ENCODE data around the gene FBF1.
"Not testable (repeated sequence)": the region's sequence is repeated elsewhere in the genome, so short reads cannot be mapped to it uniquely, and the experiment has no call there.

FBF1 gene

DNA sequence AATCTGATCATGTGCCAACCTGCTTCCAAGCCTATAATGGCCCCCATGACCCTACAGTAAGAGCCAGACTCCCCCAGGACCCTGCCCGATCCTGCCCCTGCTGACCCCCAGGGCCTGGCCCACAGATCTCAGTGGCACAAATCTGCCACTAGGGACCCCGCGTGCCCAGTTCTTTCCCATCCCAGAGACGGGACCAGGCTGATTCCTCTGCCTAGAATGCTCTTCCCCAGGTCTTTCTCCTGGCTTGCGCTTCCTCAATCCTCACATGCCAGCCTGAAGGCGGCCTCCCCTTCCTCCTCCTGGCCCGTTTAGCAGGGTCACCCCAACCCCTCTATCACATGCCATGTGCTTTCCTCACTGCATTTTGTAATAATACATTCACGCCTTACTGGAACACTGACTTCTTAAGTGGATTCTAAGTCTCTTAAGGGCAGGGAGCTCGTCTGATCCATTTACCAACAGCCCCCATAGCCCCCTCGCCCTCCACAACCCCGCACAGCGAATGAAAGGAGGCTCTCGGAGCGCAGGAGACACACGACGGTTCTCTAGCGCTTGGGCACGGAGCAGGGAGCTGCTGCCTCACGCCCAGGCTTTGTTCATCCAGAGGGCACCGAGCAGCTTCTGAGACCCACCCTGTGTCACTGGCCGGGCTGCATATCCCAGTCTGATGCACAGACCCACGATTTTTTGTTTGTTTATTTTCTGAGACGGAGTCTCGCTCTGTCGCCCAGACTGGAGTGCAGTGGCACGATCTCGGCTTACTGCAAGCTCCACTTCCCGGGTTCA, 45.3 kb downstream of the FBF1 start:
- DNase-seq (ENCODE audit: low spot score), result no peak

DNA sequence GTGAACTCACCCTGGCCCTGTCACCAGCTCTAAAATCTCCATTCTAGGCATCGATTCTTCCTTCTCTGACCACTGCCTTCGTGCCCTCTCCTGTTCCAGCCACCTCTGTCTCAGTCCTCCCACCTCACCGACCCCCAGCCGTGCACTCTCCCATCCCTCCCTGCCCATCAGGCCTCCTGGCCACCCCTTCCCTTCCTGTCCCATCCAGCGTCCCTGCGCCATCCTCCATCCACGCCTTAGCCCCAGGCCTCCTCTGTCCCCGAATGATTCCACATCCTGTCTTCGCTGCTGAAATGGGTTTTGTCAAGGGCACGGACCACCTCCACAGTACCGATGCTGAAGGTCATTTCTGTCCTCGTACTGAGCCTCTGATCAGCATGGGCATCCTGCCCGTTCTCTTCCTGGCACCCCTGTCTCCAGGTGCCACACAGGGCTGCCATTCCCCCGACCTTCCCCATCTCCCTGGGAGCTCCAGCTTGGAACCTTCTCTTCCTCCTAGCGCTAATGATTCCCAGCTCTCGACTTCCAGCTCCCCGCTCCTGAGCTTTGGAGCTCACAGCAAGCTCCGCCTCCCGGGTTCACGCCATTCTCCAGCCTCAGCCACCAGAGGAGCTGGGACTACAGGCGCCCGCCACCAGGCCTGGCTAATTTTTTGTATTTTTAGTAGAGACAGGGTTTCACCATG, 46.7 kb downstream of the FBF1 start:
- DNase-seq (ENCODE audit: low spot score), result no peak

DNA sequence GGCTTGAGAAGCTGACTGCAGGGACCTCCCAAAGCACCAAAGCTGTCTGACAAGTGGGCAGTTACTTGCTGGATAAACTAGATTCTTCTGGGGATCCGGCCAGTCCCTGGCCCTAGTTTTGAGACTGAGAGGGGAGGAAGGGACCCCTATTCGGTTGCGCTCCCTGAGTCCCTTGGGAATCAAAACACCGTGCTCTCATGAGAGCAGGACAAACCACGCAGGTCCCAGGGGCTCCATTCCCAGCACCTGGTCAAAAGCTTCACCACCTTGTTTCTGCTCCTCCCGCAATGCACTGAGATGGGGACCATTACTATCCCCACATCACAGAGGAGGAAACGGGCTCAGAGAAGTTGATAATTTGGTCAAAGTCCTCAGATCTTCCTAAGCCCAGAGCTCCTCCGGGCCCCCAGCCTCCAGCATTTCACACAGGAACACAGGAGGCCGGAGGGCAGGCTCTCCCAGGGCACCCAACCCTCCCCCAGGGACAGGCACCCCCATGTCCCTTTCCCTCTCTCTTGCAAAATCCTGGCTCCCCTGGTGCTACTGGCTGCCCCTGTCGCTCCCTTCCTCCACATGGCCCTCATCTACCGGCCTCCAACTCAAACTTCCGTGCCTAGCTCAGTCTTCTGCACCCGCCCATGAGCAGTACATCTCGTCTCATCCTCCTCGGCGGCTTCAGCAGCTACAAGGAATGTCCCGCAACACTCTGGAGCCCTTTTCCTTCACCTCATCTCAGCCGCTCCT, 47.4 kb downstream of the FBF1 start:
- no peak for DNase-seq (ENCODE audit: low spot score)

DNA sequence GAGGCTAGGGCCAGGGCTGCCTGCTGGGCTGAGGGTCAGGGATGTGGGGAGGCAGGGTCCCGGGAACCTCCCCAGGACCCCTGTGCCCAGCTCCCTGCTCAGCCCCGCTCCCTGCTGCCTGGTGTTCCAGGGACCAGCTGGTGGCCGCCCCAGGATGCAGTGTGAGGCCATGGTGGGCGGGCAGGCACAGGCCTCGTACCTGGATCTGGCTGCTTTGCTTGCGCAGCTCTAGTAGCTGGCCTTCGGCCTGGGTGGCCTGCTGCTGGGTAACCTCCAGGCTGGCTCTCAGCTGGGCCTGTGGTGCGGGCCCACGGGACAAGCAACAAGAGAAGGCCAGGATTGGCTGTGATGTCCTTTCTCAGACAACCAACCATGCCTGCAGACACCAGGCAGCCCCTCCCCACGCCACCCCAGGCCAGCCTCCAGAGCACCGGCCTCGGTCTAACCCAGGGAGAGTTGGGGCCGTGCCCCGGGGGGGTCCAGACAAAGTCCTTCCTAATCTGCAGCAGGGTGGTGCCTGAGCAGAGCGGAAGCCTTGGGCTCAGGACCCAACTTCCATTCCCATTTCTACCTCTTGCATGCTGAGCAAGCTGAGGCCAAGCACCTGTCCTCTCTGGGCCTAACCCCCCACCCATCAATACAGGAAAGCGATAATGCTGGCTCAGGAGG, 48.2 kb downstream of the FBF1 start:
- no peak for DNase-seq (ENCODE audit: low spot score)

DNA sequence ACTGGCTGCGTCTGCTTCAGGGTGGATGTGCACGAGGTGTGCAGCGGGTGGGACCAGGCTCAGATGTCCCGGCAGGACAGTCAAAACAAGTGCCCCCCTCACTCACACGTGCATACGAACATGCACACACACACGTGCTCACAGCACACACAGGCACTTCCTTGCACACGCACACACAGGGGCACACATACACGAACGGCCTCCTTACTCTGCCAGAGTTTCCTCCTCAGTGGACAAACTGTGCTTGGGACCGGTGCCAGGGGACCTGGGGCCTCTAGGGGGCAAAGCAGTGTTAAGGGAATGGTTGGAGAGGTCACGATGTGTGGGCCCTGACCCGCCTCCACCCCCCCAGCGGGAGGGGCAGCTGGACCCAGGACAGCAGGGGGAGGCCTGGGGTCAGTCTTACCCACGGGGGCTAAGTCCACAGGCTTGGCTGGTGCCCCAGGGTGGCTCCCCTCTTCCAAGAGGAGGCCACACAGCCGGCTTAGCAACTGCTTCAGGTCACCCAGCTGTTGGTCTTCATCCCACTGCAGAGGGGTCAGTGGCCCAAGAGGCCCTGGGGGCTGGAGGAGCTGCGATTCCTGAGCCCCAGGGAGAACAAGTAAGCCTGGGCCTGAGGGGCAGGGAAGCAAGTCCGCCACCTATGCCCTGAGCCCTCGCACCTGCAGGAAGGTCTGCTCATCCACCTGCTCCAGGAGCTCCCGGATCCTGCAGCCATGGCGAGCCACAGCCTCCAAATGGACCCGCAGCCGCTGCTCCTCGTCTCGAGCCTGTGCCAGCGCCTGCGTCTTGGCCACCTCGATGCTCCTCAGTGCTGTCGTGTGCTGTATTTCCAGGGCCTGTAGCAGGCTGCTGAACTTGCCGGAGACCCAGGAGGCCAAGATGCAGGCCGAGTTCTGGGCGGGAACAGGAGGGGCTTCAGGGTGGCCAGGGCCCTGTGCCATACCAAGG, 49.0 kb downstream of the FBF1 start:
- DNase-seq (ENCODE audit: low spot score), result no peak

DNA sequence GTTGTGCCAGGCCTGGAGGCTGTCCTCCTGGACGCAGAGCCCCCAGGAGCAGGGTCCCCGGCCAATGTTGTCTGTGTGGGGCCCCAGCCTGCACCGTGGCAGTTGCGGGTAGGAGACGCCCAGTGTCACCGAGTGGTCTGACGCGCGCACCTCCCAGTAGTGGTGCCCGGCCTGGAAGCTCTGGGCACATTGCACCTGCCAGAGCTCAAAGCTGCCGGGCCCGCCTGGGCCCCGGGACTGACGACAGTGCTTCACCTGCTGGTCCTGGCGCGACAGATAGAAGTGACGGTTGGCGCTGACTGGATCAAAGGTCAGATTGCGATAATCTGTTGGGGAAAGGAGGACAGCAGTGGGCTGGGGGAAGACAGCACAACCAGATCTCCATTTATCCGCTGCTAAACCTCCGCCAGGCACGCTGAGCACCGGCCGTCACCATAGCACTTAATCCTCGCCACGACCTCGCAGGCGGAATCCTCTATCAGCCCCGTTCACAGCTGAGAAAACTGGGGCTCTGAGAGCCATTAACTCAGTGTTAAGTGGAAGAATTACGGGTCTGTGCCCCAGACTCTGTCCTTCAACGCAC, 49.7 kb downstream of the FBF1 start:
- DNase-seq (ENCODE audit: low spot score), result no peak

DNA sequence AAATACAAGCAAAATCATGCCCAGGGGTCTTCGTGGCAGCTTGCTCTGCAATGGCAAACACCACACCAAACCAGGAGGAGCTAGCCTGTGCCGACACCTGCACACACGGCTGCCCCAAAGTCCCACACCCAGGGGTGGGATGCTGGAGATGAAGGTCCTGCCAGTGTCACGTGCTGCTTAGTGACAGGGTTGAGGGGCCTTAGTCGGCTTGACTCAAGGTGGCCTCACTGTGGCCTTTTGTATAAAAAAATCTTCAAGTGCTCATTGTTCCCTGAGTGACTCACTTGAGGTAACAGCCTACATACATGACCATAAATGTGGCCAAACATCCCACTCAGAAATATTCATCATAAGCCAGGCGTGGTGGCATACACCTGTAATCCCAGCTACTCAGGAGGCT, 51.4 kb downstream of the FBF1 start:
- no peak for DNase-seq (ENCODE audit: low spot score)

DNA sequence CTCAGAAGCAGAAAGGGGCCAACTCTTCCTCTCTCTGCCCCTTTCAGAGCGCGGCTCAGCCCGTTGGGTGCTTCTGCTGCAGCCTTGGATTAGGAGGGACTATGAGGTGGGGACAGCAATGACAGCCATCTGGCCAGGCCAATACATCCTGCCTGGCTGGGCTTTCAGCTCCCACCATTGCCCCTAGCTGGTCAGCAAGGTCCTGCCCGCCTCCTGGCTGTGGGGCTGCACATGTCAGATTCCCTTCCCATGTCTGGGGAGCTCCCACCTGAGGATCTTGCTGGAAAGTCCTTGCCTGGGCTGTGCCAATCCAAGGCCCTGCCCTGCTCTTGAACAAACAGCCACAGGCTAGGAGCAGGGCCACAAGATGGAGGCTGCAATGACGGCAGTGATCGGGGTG, 52.4 kb downstream of the FBF1 start:
- no peak for DNase-seq (ENCODE audit: low spot score)

DNA sequence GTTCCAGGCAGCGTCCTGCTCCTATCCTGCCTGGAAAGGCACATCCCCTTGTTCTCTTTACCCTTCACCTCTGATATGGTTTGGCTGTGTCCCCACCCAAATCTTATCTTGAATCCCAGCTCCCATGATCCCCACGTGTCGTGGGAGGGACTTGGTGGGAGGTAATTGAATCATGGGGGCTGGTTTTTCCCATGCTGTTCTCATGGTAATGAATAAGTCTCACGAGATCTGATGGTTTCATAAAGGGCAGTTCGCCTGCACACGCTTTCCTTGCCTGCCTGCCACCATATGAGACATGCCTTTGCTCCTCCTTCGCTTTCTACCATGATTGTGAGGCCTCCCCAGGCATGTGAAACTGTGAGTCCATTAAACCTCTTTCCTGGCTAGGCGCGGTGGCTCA, 55.0 kb downstream of the FBF1 start:
- DNase-seq (ENCODE audit: low spot score), result not testable (repeated sequence)

DNA sequence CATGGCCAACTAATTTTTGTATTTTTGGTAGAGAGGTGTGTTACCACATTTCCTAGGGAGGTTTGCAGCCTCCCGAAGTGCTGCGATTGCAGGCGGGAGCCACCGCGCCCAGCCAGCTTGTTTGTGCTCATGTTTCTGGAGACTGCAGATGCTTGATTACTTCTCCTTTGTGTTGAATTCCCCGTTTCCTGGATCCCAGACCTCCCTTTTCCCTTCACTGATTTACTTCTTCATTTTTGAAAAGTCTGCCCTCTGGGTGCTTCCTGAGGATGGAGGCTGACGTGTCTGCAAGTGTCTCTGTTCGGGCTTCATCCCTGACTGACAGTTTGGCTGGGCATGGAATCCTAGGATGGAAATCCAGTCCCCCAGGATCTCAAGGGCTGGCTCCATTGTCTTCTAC, 55.4 kb downstream of the FBF1 start:
- no peak for DNase-seq (ENCODE audit: low spot score)

DNA sequence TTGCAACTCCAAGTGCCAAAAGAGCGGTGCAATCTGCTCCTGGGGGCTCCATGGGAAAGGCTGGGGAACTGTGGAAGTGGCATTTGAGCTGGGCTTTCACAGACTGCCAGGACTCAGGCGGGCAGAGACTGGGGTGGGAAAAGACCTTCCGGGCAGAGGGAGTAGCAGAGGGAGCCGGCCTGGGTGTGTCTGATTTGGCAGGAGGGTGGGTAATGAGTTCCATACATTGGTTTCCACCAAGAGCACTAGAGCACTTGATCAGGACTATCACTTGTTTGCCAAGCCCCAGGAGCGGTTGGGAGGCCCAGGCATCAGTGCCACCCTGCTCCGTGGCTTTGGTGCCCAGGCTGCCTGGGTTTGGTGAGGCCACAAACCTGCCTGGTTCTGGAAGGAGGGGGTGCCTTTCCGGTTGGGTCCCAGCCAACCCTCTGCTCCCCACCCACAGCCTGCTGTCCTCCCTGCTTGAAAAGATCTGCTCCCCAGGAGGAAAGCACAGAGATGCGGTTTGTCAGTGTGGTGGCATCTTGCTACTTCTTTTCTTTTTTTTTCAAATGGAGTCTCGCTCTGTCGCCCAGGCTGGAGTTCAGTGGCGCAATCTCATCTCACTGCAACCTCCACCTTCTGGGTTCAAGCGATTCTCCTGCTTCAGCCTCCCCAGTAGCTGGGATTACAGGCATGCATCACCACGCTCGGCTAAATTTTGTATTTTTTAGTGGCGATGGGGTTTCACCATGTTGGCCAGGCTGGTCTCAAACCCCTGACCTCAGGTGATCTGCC, 59.0 kb downstream of the FBF1 start:
- no peak for DNase-seq (ENCODE audit: low spot score)

DNA sequence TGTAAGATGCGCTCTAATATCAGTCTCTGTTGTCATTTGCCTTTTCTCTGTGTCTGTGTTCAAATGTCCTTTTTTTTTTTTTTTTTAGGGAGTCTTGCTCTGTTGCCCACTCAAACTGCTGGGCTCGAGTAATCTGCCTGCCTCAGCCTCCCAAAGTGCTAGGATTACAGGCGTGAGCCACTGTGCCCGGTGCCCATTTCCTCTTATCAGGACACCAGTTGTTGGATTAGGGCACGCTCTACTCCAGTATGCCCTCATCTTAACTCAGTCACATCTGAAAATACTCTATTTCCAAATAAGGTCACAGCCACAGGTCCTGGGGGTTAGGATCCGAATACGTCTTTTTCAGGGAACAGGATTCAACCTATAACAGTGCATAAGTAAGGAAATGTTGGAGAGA, 60.6 kb downstream of the FBF1 start:
- no peak for DNase-seq (ENCODE audit: low spot score)

DNA sequence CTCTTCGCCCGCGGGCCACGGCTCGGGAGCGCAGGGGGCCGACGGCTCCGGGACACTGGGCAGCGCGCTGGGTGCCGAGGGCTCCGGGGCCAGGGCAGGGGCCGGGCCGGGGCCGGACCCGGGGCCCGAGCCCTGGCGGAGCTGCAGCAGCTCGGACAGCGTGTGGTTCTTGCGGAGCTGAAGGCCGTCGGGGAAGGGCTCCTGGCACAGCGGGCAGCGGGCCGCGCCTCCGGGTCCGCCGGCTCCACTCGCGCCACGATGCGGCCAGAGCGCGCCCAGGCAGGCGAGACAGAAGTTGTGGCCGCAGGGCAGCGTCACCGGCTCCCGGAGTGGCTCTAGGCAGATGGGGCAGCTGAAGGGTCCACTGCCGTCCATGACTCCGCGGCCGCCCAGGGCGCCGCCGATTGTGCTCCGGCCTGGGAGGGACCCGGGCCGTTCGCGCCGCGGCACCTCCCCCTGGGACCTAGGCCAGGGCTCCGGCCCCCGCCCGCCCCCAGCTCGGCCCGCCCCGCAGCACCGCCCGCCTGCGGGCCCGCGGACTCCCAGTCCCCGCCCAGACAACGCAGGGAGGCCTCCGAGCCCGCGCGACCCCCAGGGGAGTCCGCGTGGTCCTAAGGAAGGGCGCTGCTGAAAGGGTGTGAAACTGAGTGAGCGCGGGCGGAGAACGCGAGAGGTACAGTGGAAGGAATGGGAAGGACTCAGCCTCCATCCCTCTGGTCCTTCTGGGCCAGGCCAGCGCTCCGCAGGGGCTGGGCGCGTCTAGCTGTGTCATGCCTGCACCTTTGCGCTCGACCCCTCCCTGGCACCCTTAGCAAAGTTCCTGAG, 62.5 kb downstream of the FBF1 start, which contains the start of gene TRIM47:
Gene TRIM47, minus strand, starts transcription at position 408 of the 825 bp plus-strand sequence. Its CDS starts 33 bp downstream, at position 375.
- DNase-seq (ENCODE audit: low spot score), result no peak

DNA sequence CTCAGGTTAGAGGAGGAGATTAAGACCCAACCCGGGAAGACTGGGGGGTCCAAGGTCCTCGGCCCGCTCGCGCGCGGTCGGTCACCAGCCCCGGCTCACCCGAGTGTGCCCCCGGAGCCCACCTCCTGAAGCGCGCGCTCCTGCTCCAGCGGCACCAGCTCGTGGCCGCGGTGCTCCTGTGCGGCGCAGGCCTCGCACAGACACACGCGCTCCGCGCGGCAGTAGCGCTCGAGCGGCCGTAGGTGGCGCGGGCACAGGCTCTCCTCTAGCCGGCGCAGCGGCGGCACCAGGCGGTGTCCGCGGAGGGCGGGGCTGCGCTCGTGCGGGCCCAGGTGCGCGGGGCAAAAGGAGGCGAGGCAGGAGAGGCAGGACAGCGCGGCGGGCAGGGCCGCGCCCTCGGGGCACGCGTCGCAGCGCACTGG, 63.1 kb downstream of the FBF1 start:
- DNase-seq (ENCODE audit: low spot score), result no peak

DNA sequence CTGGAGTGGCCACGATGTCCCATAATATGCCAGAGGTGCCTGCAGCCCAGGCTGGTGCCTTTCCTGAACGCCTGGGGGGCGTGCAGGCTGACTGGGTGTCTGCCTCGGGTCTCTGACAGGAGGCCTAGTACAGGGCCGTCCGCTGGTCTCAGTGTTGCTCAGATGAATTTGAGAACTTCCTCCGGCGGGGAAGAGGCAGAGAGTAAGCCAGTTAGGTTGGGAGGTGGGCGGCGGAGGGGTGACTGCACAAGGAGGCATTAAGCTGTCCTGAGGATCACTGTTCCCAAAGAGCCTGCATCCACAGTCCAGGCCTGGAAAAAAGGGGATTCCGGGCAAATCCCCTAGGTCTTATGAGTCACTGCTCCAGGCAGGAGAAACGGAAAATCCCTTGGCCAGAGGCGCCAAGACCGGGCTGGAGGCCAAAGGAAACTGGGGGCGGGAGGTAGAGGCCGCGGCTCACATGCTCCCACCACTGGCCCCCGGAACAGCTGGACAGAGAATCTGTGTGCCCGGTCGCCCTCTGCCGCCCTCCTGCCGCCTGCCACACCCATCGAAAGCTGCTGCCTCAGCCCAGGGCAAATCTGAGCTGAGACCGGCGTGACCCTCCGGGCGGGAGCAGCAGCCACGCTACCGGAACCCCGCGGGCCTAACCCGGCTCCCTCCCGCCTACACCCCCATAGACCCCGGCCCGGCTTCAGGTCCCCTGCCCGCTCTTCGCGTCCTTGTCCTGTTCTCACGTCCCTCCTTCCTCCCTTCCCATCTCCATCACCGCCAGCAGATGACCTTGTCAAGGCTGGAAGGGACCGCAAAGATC, 63.7 kb downstream of the FBF1 start:
- peak; percentile 89 for DNase-seq (ENCODE audit: low spot score)

DNA sequence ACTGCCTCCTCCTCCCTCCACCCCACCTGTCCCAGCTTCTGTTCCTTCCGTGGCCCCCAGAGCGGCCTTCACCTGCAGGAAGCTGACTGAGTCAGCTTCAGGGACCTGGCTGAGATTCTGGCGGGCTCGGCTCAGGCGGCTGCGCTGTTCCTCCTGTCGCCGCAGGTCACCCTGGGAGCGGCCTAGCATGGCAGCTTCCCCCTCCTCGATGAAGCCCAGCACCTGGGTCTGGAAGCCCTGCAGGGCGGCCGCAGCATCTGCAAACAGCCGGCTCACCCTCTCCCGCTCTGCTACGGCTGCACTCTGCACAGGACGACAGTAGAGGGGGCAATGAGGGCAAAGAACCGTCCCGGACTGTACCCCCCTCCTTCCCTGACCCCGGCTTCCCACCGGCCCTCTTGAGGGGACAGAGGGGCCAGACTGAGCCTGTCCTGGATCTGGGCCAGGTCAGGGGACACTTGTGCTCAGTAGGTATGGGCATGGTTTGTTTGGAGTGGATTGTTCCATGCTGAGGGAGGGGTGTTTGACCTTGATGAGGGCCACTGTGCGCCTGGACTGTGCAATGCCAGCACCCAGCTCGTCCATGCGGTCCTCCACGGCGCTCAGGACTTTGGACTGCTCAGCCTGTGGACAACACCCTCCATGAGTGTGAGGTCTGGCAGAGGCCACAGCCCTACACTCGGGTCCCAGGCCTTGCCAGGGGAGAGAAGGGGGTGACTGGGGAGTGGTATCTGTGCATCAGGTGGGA, 64.5 kb downstream of the FBF1 start:
- DNase-seq (ENCODE audit: low spot score), result no peak

DNA sequence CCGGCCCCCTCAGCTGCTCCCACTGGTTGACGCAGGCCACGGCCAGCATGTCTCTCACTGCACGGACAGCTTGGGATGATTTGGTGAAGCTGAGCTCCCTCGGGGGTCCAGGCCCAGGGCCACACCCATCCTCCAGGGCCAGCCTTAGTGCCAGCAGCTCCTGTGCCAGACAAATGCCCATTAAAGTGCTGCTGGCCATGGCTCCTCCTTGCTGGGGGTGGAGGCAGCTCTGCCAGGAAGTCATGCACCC, 65.0 kb downstream of the FBF1 start:
- no peak for DNase-seq (ENCODE audit: low spot score)
